SK-N-SH (cell line): Measurements from ENCODE around the gene ADORA2A. TPM values are rescaled to one million over a fixed set of nuclear protein-coding genes. Genes with fewer than 3 reads are reported as not detected.

Experiments
- CTCF ChIA-PET: fragments of 300-600, 350-600 bp; formaldehyde crosslinking; extraction: SDS; loops from one replicate; lab custom pipeline; 2021; lab: Yijun Ruan, JAX
- POLR2A ChIA-PET: fragments of 350-600 bp; sonication (Branson Sonifier 250); formaldehyde crosslinking; extraction: SDS; loops from one replicate; lab custom pipeline; 2020; ENCODE audit warnings: antibody characterized with exemption, inconsistent platforms; lab: Yijun Ruan, JAX
- DNase-seq: peaks from one replicate; pipeline ENCODE4 v3.0.0; 2012
- H2AFZ ChIP-seq: fragments of 200-600 bp; sonication (generic); 2 replicates; pipeline ENCODE4 v1.8.1; 2016; ENCODE audit warnings: antibody characterized with exemption, mild to moderate bottlenecking, low read depth
- H3F3A ChIP-seq: fragments of 200-600 bp; sonication (generic); replicated peaks from 2 replicates; pipeline ENCODE3; 2016; ENCODE audit warnings: antibody characterized with exemption, mild to moderate bottlenecking; ENCODE audit not compliant: insufficient read depth
- H3K27ac ChIP-seq, 2 experiments: fragments of 200-500 bp in 1 of 2; fragments of 200-600 bp in 1 of 2; sonication (Bioruptor generic) in 1 of 2; sonication (generic), shearing (Covaris generic) in 1 of 2; 2 replicates each; pipeline versions ENCODE4 v1.5.1 to v1.6.1; 2014 to 2016; ENCODE audit warnings: low read depth in 2 of 2, inconsistent platforms in 1 of 2, low read length in 1 of 2, mild to moderate bottlenecking in 1 of 2, mixed read lengths in 1 of 2
- H3K27me3 ChIP-seq: fragments of 200-600 bp; sonication (generic), shearing (Covaris generic); 2 replicates; pipeline ENCODE4 v1.6.1; 2016; ENCODE audit warnings: mixed run types; ENCODE audit not compliant: insufficient read depth
- H3K36me3 ChIP-seq, 2 experiments: fragments of 200-500 bp in 1 of 2; fragments of 200-600 bp in 1 of 2; sonication (Bioruptor generic) in 1 of 2; sonication (generic) in 1 of 2; replicated peaks in 1 of 2; 2 replicates each; pipeline versions ENCODE3 to v1.5.1; 2014 to 2016; ENCODE audit warnings: low read length in 1 of 2, mild to moderate bottlenecking in 1 of 2; ENCODE audit not compliant: insufficient read depth in 2 of 2, control insufficient read depth in 1 of 2
- H3K4me1 ChIP-seq, 2 experiments: fragments of 200-500 bp in 1 of 2; fragments of 200-600 bp in 1 of 2; sonication (Bioruptor generic) in 1 of 2; sonication (generic), shearing (Covaris generic) in 1 of 2; 2 replicates each; pipeline versions ENCODE4 v1.5.1 to v1.6.1; 2014 to 2016; ENCODE audit warnings: low read depth in 1 of 2, low read length in 1 of 2, mixed run types in 1 of 2; ENCODE audit not compliant: insufficient read depth in 2 of 2, control insufficient read depth in 1 of 2
- H3K4me2 ChIP-seq: fragments of 200-600 bp; sonication (generic), shearing (Covaris generic); 2 replicates; pipeline ENCODE4 v1.6.1; 2017; ENCODE audit warnings: mixed run types
- H3K4me3 ChIP-seq, 2 experiments: fragments of 200-500 bp in 1 of 2; fragments of 200-600 bp in 1 of 2; sonication (Bioruptor generic) in 1 of 2; sonication (generic), shearing (Covaris generic) in 1 of 2; 2 replicates each; pipeline versions ENCODE4 v1.5.1 to v1.8.1; 2014 to 2016; ENCODE audit warnings: low read depth in 2 of 2, inconsistent platforms in 1 of 2, low read length in 1 of 2, mild to moderate bottlenecking in 1 of 2, mixed read lengths in 1 of 2, moderate library complexity in 1 of 2
- H3K79me2 ChIP-seq: fragments of 200-600 bp; sonication (generic); 2 replicates; pipeline ENCODE4 v1.8.1; 2017; ENCODE audit warnings: mild to moderate bottlenecking; ENCODE audit not compliant: insufficient read depth
- H3K9ac ChIP-seq: fragments of 200-600 bp; sonication (generic); 2 replicates; pipeline ENCODE4 v1.6.1; 2017; ENCODE audit warnings: mixed run types
- H3K9me2 ChIP-seq: fragments of 200-600 bp; sonication (generic); 2 replicates; pipeline ENCODE4 v1.6.1; 2017; ENCODE audit warnings: mixed run types
- H3K9me3 ChIP-seq: fragments of 200-600 bp; sonication (generic); 2 replicates; pipeline ENCODE4 v1.6.1; 2017; ENCODE audit warnings: mixed run types, mild to moderate bottlenecking, moderate library complexity
- H4K20me1 ChIP-seq: fragments of 200-600 bp; sonication (generic); 2 replicates; pipeline ENCODE4 v1.6.1; 2017; ENCODE audit warnings: mild to moderate bottlenecking, mixed run types; ENCODE audit not compliant: insufficient read depth
- CHD2 ChIP-seq: fragments of 150-350 bp; IDR thresholded peaks from 2 replicates; pipeline ENCODE4 v1.6.1; 2018; ENCODE audit warnings: low read length; ENCODE audit not compliant: partially characterized antibody
- EP300 ChIP-seq, 2 experiments: IDR thresholded peaks; 2 replicates each; pipeline versions ENCODE4 v1.4.0 to v1.6.1; 2012; ENCODE audit warnings: borderline replicate concordance in 1 of 2, low read depth in 1 of 2, low read length in 1 of 2
- EZH2phosphoT487 ChIP-seq: fragments of 200-600 bp; sonication (generic); IDR thresholded peaks from 2 replicates; pipeline ENCODE4 v1.6.1; 2017; ENCODE audit warnings: low read depth, mixed run types, mild to moderate bottlenecking, antibody characterized with exemption, moderate library complexity, borderline replicate concordance
- FOSL2 ChIP-seq: IDR thresholded peaks from 2 replicates; pipeline ENCODE4 v1.4.0; 2012; ENCODE audit warnings: low read depth, mild to moderate bottlenecking, moderate library complexity, borderline replicate concordance
- FOXJ3 ChIP-seq: sonication (generic); formaldehyde crosslinking; IDR thresholded peaks from 2 replicates; pipeline ENCODE4 v1.5.1; 2020; ENCODE audit warnings: mild to moderate bottlenecking, missing genetic modification reagents
- FOXM1 ChIP-seq: IDR thresholded peaks from 2 replicates; pipeline ENCODE4 v1.4.0; 2012; ENCODE audit warnings: low read depth, mild to moderate bottlenecking
- GATA2 ChIP-seq: sonication (generic); formaldehyde crosslinking; IDR thresholded peaks from 2 replicates; pipeline ENCODE4 v1.5.0; 2020; ENCODE audit warnings: mild to moderate bottlenecking, missing genetic modification reagents
- MAX ChIP-seq: IDR thresholded peaks from 2 replicates; pipeline ENCODE4 v1.4.0; 2012; ENCODE audit warnings: low read depth
- MEF2A ChIP-seq: IDR thresholded peaks from 2 replicates; pipeline ENCODE4 v1.4.0; 2012; ENCODE audit warnings: low read depth, borderline replicate concordance
- NRF1 ChIP-seq: IDR thresholded peaks from 2 replicates; pipeline ENCODE4 v1.6.1; 2012; ENCODE audit warnings: low read depth, mild to moderate bottlenecking, low read length
- PBX3 ChIP-seq: IDR thresholded peaks from 2 replicates; pipeline ENCODE4; 2012
- POLR2AphosphoS5 ChIP-seq: IDR thresholded peaks from 2 replicates; pipeline ENCODE4 v1.6.1; 2012; ENCODE audit warnings: low read depth, low read length
- RAD21 ChIP-seq: IDR thresholded peaks from 2 replicates; pipeline ENCODE4 v1.6.1; 2012; ENCODE audit warnings: mild to moderate bottlenecking, low read length
- RFX5 ChIP-seq: IDR thresholded peaks from 2 replicates; pipeline ENCODE4 v1.6.1; 2012; ENCODE audit warnings: mild to moderate bottlenecking, improper control_type of control experiment, low read length
- RXRA ChIP-seq: IDR thresholded peaks from 2 replicates; pipeline ENCODE4 v1.4.0; 2012; ENCODE audit warnings: low read depth, mild to moderate bottlenecking, borderline replicate concordance
- SIN3A ChIP-seq: IDR thresholded peaks from 2 replicates; pipeline ENCODE4 v1.6.1; 2012; ENCODE audit warnings: low read depth, mild to moderate bottlenecking, low read length, moderate library complexity, borderline replicate concordance
- SMC3 ChIP-seq: IDR thresholded peaks from 2 replicates; pipeline ENCODE4 v1.6.1; 2012; ENCODE audit warnings: low read depth, low read length, improper control_type of control experiment
- TCF12 ChIP-seq: IDR thresholded peaks from 2 replicates; pipeline ENCODE4 v1.4.0; 2012
- TEAD4 ChIP-seq: IDR thresholded peaks from 2 replicates; pipeline ENCODE4 v1.4.0; 2012; ENCODE audit warnings: mild to moderate bottlenecking, borderline replicate concordance; ENCODE audit not compliant: insufficient read depth
- USF1 ChIP-seq: IDR thresholded peaks from 2 replicates; pipeline ENCODE4 v1.4.0; 2012; ENCODE audit warnings: low read depth, borderline replicate concordance
- YY1 ChIP-seq: IDR thresholded peaks from 2 replicates; pipeline ENCODE4 v1.4.0; 2012; ENCODE audit warnings: low read depth, mild to moderate bottlenecking
- ZBTB33 ChIP-seq: IDR thresholded peaks from 2 replicates; pipeline ENCODE4 v1.4.0; 2012; ENCODE audit warnings: low read depth, borderline replicate concordance
- WGBS: methylation state at CpG from one replicate; pipeline ENCODE4 v1.1.6; 2017; ENCODE audit warnings: low lambda C conversion rate; 5-methylcytosine and 5-hydroxymethylcytosine counted together
- polyA plus RNA-seq, 3 experiments: library from polyadenylated mRNA; depleted of rRNA; stranded (reverse); fragments of >200 nt; gene quantifications; 2 replicates each; pipeline ENCODE4 v1.2.3, GENCODE V29; 2012

The ADORA2A gene
- polyA plus RNA-seq, 1 of the 3 experiments (the other 2 are of a cell fraction), result 9.3 TPM

- no peak overlapping the region for H2AFZ ChIP-seq
- no peaks in the 10 kb centered on the region for H3K27me3 ChIP-seq
- H3K27ac ChIP-seq, result peak overlapping the region in 1 of 2 experiments; percentile 99; a peak in 2 of 4 replicates
- no peaks in the 10 kb centered on the region for H4K20me1 ChIP-seq
- H3K9me2 ChIP-seq, result no peaks in the 10 kb centered on the region
- DNase-seq, result no peak
- H3K9me3 ChIP-seq, result 0 out of 2 replicates have a peak, but pooled peaks cover 5% of the 10 kb centered on the region
- H3K79me2 ChIP-seq, result no peaks in the 10 kb centered on the region
- no peaks in the 10 kb centered on the region for H3K36me3 ChIP-seq
- POLR2A ChIA-PET, result interaction anchor here (0.9 to 1.3 kb wide), 4 partner anchors 10 to 30 kb away, joined by 3 to 5 read pairs (median 4); no protein-coding TSS in a partner anchor
- CTCF ChIA-PET, result interaction anchor here (0.9 to 3.0 kb wide), 3 partner anchors 13 to 44 kb away, joined by 3 to 11 read pairs (median 4); no protein-coding TSS in a partner anchor
- H3F3A ChIP-seq, result no peaks in the 10 kb centered on the region
- H3K9ac ChIP-seq, result no peak overlapping the region
- peaks cover 15 to 43% of the 10 kb centered on the region in 2 experiments; a peak in 3 of 4 replicates for H3K4me1 ChIP-seq
- H3K4me2 ChIP-seq, result no peak overlapping the region
- no peak for TF ChIP-seq TEAD4
- TF ChIP-seq SMC3, result no peak
- no peak for TF ChIP-seq TCF12
- no peak for TF ChIP-seq FOSL2
- no peak for TF ChIP-seq ZBTB33
- TF ChIP-seq RXRA, result no peak
- TF ChIP-seq NRF1, result no peak
- TF ChIP-seq POLR2AphosphoS5, result no peak
- no peak for TF ChIP-seq MAX
- TF ChIP-seq, all 33 proteins: peak for 0
- no peak overlapping the region for H3K4me3 ChIP-seq
Observed at GRCh38 chr22:24451162-24451561, 23.8 kb downstream of the ADORA2A start.

- no peaks in the 10 kb centered on the region for H3K27me3 ChIP-seq
- H4K20me1 ChIP-seq, result no peaks in the 10 kb centered on the region
- 62% methylated on average over 1 of the region's 1 CpG for WGBS
- DNase-seq, result no peak
- peaks cover 10 to 27% of the 10 kb centered on the region in 2 experiments; a peak in 3 of 4 replicates for H3K4me1 ChIP-seq
- POLR2A ChIA-PET, result no interaction called here
- no peak overlapping the region for H2AFZ ChIP-seq
- no peak overlapping the region for H3K9ac ChIP-seq
- H3K36me3 ChIP-seq, result no peaks in the 10 kb centered on the region
- CTCF ChIA-PET, result interaction anchor here (1.0 kb wide), 1 partner anchor 68 kb away, joined by 3 read pairs; no protein-coding TSS in a partner anchor
- no peak overlapping the region for H3K4me2 ChIP-seq
- H3F3A ChIP-seq, result no peaks in the 10 kb centered on the region
- 0 out of 2 replicates have a peak, but pooled peaks cover 5% of the 10 kb centered on the region for H3K9me3 ChIP-seq
- no peaks in the 10 kb centered on the region for H3K9me2 ChIP-seq
- TF ChIP-seq TEAD4, result no peak
- no peak for TF ChIP-seq TCF12
- TF ChIP-seq CHD2, result no peak
- no peak for TF ChIP-seq YY1
- no peak for TF ChIP-seq NRF1
- TF ChIP-seq RAD21, result no peak
- TF ChIP-seq ZBTB33, result no peak
- no peak for TF ChIP-seq POLR2AphosphoS5
- no peak for TF ChIP-seq MEF2A
- no peak for TF ChIP-seq GATA2
- TF ChIP-seq PBX3, result no peak
- no peak for TF ChIP-seq USF1
- TF ChIP-seq EP300 (IDR thresholded peaks at IDR 0.05; ENCODE audit: borderline replicate concordance in 1 of 2, low read depth in 1 of 2, low read length in 1 of 2), result no peak
- no peak for TF ChIP-seq FOXJ3 (CRISPR knock-in tag)
- no peak for TF ChIP-seq FOSL2
- TF ChIP-seq RFX5, result no peak
- TF ChIP-seq SIN3A, result no peak
- no peak for TF ChIP-seq FOXM1
- TF ChIP-seq EZH2phosphoT487, result no peak
- H3K27ac ChIP-seq, result no peak overlapping the region; a peak in 1 of 4 replicates
- H3K79me2 ChIP-seq, result no peaks in the 10 kb centered on the region
- H3K4me3 ChIP-seq, result no peak overlapping the region
Observed at GRCh38 chr22:24453853-24454252, 26.5 kb downstream of the ADORA2A start.
